ENCODE data around the gene PPP1CA.

PPP1CA gene

DNA sequence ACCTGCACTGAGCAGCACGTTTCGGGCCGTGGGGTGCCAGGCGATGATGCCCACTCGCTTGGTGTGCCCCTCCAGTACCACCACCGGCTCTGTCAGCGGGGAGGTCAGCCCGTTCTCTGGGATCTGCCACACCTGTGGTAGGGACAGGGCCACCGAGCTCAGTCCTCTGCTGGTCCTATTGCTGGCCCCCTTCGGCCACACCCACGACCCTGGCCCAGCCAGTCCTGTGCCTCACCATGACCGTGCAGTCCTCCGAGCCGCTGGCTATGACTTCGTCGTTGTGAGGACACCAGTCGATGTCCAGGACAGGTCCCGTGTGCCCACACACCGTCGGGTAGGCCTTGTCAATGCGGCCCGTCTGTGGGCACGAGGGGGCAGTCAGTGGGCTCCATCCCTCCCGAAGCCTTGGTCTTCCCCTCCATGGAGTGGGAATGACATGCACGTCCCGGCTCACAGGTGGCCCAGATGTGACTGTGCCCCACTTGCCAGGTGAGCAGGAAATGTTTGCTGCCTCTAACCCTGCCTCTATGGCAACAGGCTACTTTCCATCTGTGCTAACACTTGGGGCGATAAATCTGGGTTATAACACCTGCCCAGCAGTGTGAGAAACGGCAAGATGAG lies 40.2 kb upstream of the PPP1CA start:
- no peak overlapping the region for H3K4me3 ChIP-seq (replicated peaks; ENCODE audit: insufficient read depth, low read length)
- TF ChIP-seq, protein P1, sequence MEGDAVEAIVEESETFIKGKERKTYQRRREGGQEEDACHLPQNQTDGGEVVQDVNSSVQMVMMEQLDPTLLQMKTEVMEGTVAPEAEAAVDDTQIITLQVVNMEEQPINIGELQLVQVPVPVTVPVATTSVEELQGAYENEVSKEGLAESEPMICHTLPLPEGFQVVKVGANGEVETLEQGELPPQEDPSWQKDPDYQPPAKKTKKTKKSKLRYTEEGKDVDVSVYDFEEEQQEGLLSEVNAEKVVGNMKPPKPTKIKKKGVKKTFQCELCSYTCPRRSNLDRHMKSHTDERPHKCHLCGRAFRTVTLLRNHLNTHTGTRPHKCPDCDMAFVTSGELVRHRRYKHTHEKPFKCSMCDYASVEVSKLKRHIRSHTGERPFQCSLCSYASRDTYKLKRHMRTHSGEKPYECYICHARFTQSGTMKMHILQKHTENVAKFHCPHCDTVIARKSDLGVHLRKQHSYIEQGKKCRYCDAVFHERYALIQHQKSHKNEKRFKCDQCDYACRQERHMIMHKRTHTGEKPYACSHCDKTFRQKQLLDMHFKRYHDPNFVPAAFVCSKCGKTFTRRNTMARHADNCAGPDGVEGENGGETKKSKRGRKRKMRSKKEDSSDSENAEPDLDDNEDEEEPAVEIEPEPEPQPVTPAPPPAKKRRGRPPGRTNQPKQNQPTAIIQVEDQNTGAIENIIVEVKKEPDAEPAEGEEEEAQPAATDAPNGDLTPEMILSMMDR (IDR thresholded peaks at IDR 0.05; ENCODE audit: insufficient read depth, low read length), result no peak
- TF ChIP-seq POLR2AphosphoS5 (IDR thresholded peaks at IDR 0.05; ENCODE audit: low read depth), result no peak; the same call in 1 of the 2 replicates
- no peak for TF ChIP-seq SPI1 (IDR thresholded peaks at IDR 0.05; ENCODE audit: borderline replicate concordance, low read depth)
- no peak for TF ChIP-seq GABPA (IDR thresholded peaks at IDR 0.05; ENCODE audit: low read depth)
- TF ChIP-seq, protein P2, sequence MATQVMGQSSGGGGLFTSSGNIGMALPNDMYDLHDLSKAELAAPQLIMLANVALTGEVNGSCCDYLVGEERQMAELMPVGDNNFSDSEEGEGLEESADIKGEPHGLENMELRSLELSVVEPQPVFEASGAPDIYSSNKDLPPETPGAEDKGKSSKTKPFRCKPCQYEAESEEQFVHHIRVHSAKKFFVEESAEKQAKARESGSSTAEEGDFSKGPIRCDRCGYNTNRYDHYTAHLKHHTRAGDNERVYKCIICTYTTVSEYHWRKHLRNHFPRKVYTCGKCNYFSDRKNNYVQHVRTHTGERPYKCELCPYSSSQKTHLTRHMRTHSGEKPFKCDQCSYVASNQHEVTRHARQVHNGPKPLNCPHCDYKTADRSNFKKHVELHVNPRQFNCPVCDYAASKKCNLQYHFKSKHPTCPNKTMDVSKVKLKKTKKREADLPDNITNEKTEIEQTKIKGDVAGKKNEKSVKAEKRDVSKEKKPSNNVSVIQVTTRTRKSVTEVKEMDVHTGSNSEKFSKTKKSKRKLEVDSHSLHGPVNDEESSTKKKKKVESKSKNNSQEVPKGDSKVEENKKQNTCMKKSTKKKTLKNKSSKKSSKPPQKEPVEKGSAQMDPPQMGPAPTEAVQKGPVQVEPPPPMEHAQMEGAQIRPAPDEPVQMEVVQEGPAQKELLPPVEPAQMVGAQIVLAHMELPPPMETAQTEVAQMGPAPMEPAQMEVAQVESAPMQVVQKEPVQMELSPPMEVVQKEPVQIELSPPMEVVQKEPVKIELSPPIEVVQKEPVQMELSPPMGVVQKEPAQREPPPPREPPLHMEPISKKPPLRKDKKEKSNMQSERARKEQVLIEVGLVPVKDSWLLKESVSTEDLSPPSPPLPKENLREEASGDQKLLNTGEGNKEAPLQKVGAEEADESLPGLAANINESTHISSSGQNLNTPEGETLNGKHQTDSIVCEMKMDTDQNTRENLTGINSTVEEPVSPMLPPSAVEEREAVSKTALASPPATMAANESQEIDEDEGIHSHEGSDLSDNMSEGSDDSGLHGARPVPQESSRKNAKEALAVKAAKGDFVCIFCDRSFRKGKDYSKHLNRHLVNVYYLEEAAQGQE (IDR thresholded peaks at IDR 0.05; ENCODE audit: insufficient replicate concordance, low read depth), result no peak
- DNase-seq (ENCODE audit: low read depth in 1 of 2, low spot score in 1 of 2), result no peak

DNA sequence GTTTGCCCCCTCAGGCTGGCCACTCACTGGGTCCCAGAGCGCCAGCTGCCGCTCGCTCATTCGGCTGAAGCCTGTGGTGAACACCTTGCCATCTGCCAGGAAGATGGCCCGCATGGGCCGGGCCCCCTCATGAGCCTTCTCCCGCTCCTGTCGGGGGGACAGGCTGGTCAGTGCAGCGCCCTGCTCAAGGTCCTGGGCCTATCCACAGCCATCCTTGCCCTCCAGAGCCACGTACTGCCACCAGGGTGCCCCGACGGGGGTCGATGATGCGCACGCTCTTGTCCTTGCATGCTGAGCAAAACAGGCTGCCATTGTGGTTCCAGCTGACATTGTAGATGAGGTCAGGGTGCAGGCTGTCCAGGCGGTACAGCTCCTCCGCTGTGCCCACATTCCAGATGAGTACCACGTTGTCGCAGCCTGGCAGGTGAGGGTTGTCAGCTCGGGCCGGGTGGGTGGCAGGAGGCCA lies 39.5 kb upstream of the PPP1CA start:
- no peak for DNase-seq (ENCODE audit: low read depth in 1 of 2, low spot score in 1 of 2)
- H3K27ac ChIP-seq (replicated peaks), result no peak overlapping the region
- no peak overlapping the region for H3K4me3 ChIP-seq (replicated peaks; ENCODE audit: insufficient read depth, low read length)
- H3K27me3 ChIP-seq (ENCODE audit: insufficient read depth, poor library complexity, severe bottlenecking), result no peaks in the 10 kb centered on the region
- TF ChIP-seq, protein P2 (IDR thresholded peaks at IDR 0.05; ENCODE audit: insufficient replicate concordance, low read depth), result no peak

More for the DNA sequence above, 40.2 kb upstream of the PPP1CA start:
- no peaks in the 10 kb centered on the region for H3K27me3 ChIP-seq (ENCODE audit: insufficient read depth, poor library complexity, severe bottlenecking)
- H3K27ac ChIP-seq (replicated peaks), result no peak overlapping the region

DNA sequence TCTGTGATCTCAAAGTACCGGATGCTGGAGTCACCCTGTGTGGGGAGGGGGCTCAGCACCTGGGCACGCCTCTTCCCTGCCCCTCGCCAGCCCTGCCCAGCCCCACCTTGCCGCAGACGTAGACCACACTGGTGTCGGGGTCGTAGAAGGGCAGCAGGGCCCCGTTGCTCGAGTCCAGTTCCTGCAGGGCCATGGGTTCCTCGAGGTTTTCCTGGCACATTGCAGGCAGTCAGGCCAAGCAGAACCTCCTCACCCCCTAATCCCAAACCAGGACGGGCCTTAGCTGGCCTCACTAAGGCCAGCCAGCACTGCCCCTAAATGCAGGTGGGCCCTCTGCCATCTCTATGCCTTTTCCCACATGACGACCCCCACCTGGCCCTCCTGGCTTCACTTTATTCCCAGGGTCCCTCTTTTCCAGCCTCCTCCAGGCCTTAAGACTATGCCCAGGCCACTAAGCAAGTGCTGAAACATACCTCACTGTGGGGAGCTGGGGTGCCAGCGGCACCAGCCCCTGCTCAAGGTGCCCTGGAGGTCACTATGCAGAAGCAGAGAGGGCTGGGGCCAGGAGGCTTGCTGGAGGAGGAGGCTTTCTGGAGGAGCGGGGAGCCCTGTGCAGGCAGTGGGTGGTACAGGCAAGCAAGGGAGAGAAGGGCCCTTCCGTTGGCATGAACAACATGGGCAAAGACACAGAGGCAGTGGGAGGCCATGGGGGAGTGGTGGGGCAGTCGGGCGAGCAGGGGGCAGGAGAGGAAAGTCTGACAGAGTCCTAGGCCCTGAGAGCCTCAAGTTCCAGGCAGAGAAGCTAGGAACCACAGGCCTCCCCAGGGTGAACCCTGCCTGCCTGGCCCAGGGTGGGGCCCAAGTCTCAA lies 38.8 kb upstream of the PPP1CA start:
- Histone ChIP-seq H3K27me3 (ENCODE audit: insufficient read depth, poor library complexity, severe bottlenecking) (no peaks in the 10 kb centered on the region), H3K27ac (replicated peaks) (peak overlapping the region; percentile 17), H3K4me3 (replicated peaks; ENCODE audit: insufficient read depth, low read length) (no peak overlapping the region)
- no peak for DNase-seq (ENCODE audit: low read depth in 1 of 2, low spot score in 1 of 2)
- TF ChIP-seq, protein P2 (IDR thresholded peaks at IDR 0.05; ENCODE audit: insufficient replicate concordance, low read depth), result no peak
- TF ChIP-seq, protein P1 (IDR thresholded peaks at IDR 0.05; ENCODE audit: insufficient read depth, low read length), result no peak
- no peak for TF ChIP-seq SPI1 (IDR thresholded peaks at IDR 0.05; ENCODE audit: borderline replicate concordance, low read depth)
- peak; percentile 14; the same call in 1 of the 2 replicates for TF ChIP-seq POLR2AphosphoS5 (IDR thresholded peaks at IDR 0.05; ENCODE audit: low read depth)
